Fibroblast of pulmonary artery (primary cell): ENCODE measurements around the gene DLX4.
A peak's percentile ranks its signal among the peaks of the same experiment; 100 is the strongest.

Experiments used
- DNase-seq: peaks from one replicate; pipeline ENCODE4 v3.0.0-alpha.2; 2010; ENCODE audit warnings: low read depth
- H3K4me3 ChIP-seq: replicated peaks from 2 replicates; pipeline ENCODE4 v1.5.1; 2011; ENCODE audit warnings: low read depth, mild to moderate bottlenecking, control low read depth, low read length, moderate library complexity
- CTCF ChIP-seq: IDR thresholded peaks from 2 replicates; pipeline ENCODE4 v1.5.1; 2011; ENCODE audit warnings: mild to moderate bottlenecking, control low read depth, low read length, inconsistent platforms; ENCODE audit errors: missing control alignments

Gene DLX4

GRCh38 chr17:49946208-49946607, 22.8 kb upstream of the DLX4 start:
- H3K4me3 ChIP-seq: no peak overlapping the region
- no peak for TF ChIP-seq CTCF
- DNase-seq: no peak

- TF ChIP-seq CTCF: no peak
- no peak overlapping the region for H3K4me3 ChIP-seq
- DNase-seq: no peak
Observed at GRCh38 chr17:49946964-49947584, 21.9 kb upstream of the DLX4 start.

- no peak overlapping the region for H3K4me3 ChIP-seq
- no peak for DNase-seq
- no peak for TF ChIP-seq CTCF
Observed at GRCh38 chr17:49949634-49950033, 19.4 kb upstream of the DLX4 start.

- TF ChIP-seq CTCF: no peak
- no peak overlapping the region for H3K4me3 ChIP-seq
- DNase-seq: no peak
Observed at GRCh38 chr17:49951362-49952082, 17.5 kb upstream of the DLX4 start.

- H3K4me3 ChIP-seq: no peak overlapping the region
- TF ChIP-seq CTCF: peak; percentile 98
- DNase-seq: peak; percentile 68
Observed at GRCh38 chr17:49952209-49952911, 16.6 kb upstream of the DLX4 start.

- no peak for TF ChIP-seq CTCF
- no peak overlapping the region for H3K4me3 ChIP-seq
- DNase-seq: peak; percentile 11
Observed at GRCh38 chr17:49952912-49953497, 16.0 kb upstream of the DLX4 start.
